Tibial nerve (tissue), 4 donors: ENCODE data around the gene PHTF2. TPM values are rescaled to one million over a fixed set of nuclear protein-coding genes. Genes with fewer than 3 reads are reported as not detected.

Source experiments
- DNase-seq, 2 donors: peaks; one replicate each; pipeline ENCODE4 v3.0.0-alpha.2; 2019; ENCODE audit warnings: low spot score in 2 of 2
- H3K27ac ChIP-seq, 4 donors: fragments of 200-600 bp; sonication (generic) in 3 of 4; one replicate each; pipeline ENCODE4 v1.5.1; 2017 to 2019; ENCODE audit warnings: mild to moderate bottlenecking in 1 of 4
- H3K27me3 ChIP-seq, 2 donors: fragments of 200-600 bp; sonication (generic) in 1 of 2; one replicate each; pipeline versions ENCODE4 v1.5.1 to v1.6.0; 2017 to 2019
- H3K36me3 ChIP-seq, 3 donors: fragments of 200-600 bp; sonication (generic); one replicate each; pipeline ENCODE4 v1.5.1; 2018 to 2019
- H3K4me1 ChIP-seq, 4 donors: fragments of 200-600 bp; sonication (generic) in 3 of 4; one replicate each; pipeline ENCODE4 v1.5.1; 2017 to 2019
- H3K4me3 ChIP-seq, 4 donors: fragments of 200-600 bp; sonication (generic) in 3 of 4; one replicate each; pipeline ENCODE4 v1.5.1; 2017 to 2019; ENCODE audit warnings: mild to moderate bottlenecking in 1 of 4, moderate library complexity in 1 of 4
- H3K9me3 ChIP-seq, 4 donors: fragments of 200-600 bp; sonication (generic) in 3 of 4; one replicate each; pipeline ENCODE4 v1.5.1; 2017 to 2019
- EP300 ChIP-seq, 2 donors: sonication (generic); formaldehyde crosslinking; IDR thresholded peaks; one replicate each; pipeline ENCODE4 v1.6.1; 2017; ENCODE audit warnings: antibody characterized with exemption in 2 of 2, mild to moderate bottlenecking in 1 of 2
- POLR2A ChIP-seq, 2 donors: fragments of 450-650 bp; IDR thresholded peaks; one replicate each; pipeline ENCODE4 v1.6.1; 2017; ENCODE audit warnings: antibody characterized with exemption in 2 of 2, mild to moderate bottlenecking in 2 of 2, moderate library complexity in 2 of 2
- WGBS, 2 donors: methylation state at CpG; one replicate each; pipeline ENCODE4 v1.1.5; 2018; 5-methylcytosine and 5-hydroxymethylcytosine counted together
- total RNA-seq, 4 donors: library from RNA; depleted of rRNA; stranded (reverse); fragments of >200 nt; gene quantifications; one replicate each; pipeline ENCODE4 v1.1.0, GENCODE V29; 2016
- TF ChIP-seq, protein P1 (sequence below), 5 experiments: fragments of 200-600 bp in 3 of 5; fragments of 450-650 bp in 2 of 5; sonication (generic) in 3 of 5; IDR thresholded peaks; one replicate each; pipeline ENCODE4 v1.5.1; 2016 to 2019; ENCODE audit warnings: antibody characterized with exemption in 5 of 5, mild to moderate bottlenecking in 3 of 5, moderate library complexity in 2 of 5

The PHTF2 gene
- total RNA-seq, 4 donors from 2014 or later: 12.6 to 16.5 (median 14.7) TPM

DNA sequence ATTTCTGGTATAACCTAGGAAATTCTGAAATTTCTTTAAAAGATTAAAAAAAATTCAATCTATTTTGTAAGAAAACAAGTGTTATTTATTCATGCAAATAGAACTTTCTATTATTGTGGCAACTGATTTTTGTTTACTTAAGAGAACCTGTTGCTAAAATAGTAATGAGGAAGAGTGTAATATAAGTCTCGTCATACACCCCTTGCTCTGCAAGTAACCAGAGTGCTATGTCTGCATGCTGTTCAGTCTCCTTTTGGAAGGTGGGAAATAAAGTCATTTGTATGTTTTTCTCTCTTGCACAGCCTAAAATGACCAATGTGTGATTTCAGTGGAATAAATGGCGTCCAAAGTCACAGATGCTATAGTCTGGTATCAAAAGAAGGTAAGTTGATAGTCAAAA, 41.3 kb downstream of the PHTF2 start:
- TF ChIP-seq, protein P1, sequence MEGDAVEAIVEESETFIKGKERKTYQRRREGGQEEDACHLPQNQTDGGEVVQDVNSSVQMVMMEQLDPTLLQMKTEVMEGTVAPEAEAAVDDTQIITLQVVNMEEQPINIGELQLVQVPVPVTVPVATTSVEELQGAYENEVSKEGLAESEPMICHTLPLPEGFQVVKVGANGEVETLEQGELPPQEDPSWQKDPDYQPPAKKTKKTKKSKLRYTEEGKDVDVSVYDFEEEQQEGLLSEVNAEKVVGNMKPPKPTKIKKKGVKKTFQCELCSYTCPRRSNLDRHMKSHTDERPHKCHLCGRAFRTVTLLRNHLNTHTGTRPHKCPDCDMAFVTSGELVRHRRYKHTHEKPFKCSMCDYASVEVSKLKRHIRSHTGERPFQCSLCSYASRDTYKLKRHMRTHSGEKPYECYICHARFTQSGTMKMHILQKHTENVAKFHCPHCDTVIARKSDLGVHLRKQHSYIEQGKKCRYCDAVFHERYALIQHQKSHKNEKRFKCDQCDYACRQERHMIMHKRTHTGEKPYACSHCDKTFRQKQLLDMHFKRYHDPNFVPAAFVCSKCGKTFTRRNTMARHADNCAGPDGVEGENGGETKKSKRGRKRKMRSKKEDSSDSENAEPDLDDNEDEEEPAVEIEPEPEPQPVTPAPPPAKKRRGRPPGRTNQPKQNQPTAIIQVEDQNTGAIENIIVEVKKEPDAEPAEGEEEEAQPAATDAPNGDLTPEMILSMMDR (IDR thresholded peaks at IDR 0.05): no peak
- no peak for TF ChIP-seq EP300 (IDR thresholded peaks at IDR 0.05)
- no peak for TF ChIP-seq POLR2A (IDR thresholded peaks at IDR 0.05)
- Histone ChIP-seq H3K36me3 (no peaks in the 10 kb centered on the region), H3K27ac (no peak overlapping the region), H3K4me3 (no peak overlapping the region), H3K27me3 (no peaks in the 10 kb centered on the region), H3K4me1 (peaks cover 0 to 5% (median 0%) of the 10 kb centered on the region in 4 donors), H3K9me3 (no peaks in the 10 kb centered on the region)
- WGBS, 2 donors: 90% methylated on average over 2 of the region's 2 CpGs
- DNase-seq: no peak

DNA sequence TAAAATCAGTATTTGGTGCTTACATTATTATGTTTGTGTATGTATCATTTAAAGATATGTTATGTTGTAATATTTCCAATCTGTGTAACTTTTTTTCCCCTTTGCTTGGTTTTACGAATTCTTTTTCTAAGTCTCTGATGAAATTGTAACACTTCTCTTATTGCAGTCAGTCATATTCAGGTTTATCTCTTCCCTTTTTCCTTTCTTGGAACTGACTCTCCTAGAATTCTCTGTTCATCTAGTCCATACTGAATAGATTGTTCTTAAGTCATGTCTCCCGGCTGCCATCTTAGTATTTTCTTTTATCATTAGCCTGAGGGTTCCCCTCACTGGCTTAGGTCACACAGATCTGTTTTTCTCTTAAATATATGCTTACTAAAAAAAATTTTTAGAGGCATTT, 44.6 kb downstream of the PHTF2 start:
- Histone ChIP-seq H3K36me3 (peaks cover 0 to 2% (median 0%) of the 10 kb centered on the region in 3 donors), H3K4me1 (peaks cover 0 to 5% (median 0%) of the 10 kb centered on the region in 4 donors), H3K4me3 (no peak overlapping the region), H3K9me3 (no peaks in the 10 kb centered on the region), H3K27me3 (no peaks in the 10 kb centered on the region), H3K27ac (no peak overlapping the region)
- TF ChIP-seq EP300 (IDR thresholded peaks at IDR 0.05) (no peak), POLR2A (IDR thresholded peaks at IDR 0.05) (no peak)
- TF ChIP-seq, protein P1 (IDR thresholded peaks at IDR 0.05): no peak
- DNase-seq: no peak
- WGBS, 2 donors: 90 to 91% methylated on average over 2 of the region's 2 CpGs

DNA sequence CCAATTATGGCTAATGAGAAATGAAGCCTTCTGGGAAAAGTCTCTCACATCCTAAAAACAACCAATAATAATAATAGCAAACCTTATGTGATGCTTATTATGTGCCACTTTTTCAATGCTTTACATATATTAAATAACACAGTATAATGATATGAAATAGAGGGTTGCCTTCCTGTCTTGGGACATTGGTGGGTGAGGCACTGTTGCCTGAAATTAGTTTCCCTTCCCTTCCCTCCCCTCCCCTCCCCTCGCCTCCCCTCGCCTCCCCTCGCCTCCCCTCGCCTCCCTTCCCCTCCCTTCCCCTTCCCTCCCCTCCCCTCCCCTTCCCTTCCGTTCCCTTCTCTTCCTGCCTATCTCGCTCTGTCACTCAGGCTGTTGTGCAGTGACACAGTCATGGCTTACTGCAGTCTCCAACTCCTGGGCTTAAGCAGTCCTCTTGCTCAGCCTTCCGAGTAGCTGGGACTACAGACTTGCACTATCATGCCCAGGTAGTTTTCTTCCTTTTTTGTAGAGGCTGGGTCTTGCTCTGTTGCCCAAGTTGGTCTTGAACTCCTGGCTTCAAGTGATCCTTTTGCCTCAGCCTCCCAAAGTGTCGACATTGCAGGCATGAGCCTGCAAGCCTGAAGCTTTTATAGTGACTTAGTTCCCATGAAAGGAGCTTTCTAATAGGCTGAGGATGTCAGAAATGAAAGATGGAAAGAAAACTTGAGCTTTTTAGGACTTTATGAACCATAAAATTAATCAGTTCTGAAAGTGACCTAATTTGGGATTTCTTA, 47.9 kb downstream of the PHTF2 start:
- no peaks in the 10 kb centered on the region for H3K27me3 ChIP-seq
- no peak overlapping the region for H3K27ac ChIP-seq
- H3K36me3 ChIP-seq: peaks cover 0 to 15% (median 0%) of the 10 kb centered on the region in 3 donors
- no peaks in the 10 kb centered on the region for H3K4me1 ChIP-seq
- TF ChIP-seq EP300 (IDR thresholded peaks at IDR 0.05) (no peak), POLR2A (IDR thresholded peaks at IDR 0.05) (no peak)
- TF ChIP-seq, protein P1 (IDR thresholded peaks at IDR 0.05): no peak
- 82 to 86% methylated on average over 8 of the region's 8 CpGs for WGBS, 2 donors
- no peak for DNase-seq
- no peak overlapping the region for H3K4me3 ChIP-seq
- H3K9me3 ChIP-seq: no peaks in the 10 kb centered on the region

DNA sequence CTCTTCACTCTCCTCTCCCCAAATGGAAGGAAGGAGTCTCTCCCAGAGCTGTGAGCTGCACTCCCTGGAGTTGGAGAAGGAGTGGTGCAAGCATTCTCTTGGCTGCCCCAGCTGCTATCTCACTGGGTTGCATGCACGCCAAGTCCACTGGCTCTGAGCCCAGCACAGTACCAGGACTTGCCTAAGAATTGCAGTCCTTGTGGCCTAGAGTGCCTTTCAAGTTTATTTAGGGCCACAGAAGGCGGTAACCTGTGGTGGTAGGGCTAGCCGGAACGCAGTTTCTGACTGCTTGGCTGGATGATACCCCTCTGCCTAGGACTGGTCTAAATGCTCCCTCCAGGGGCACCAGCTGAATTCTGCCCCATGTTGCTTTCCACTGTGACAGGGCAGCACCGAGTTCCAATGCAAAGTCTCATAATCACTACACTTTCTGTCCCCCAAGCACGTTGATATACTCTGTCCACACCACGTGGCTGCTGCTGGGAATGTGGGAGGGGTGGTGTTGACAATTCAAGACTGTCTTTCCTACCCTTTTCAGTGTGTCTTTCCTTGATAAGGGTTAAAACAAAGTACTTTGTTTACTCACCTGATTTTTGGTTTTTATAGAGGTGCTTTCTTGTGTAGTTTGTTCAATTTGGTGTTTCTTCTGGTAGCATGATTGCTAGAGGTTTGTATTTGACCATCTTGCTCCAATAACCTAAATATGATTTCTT, 57.0 kb downstream of the PHTF2 start:
- TF ChIP-seq, protein P1 (IDR thresholded peaks at IDR 0.05): no peak
- no peak for TF ChIP-seq EP300 (IDR thresholded peaks at IDR 0.05)
- no peak for TF ChIP-seq POLR2A (IDR thresholded peaks at IDR 0.05)
- Histone ChIP-seq H3K4me3 (no peak overlapping the region), H3K36me3 (peaks cover 0 to 16% (median 0%) of the 10 kb centered on the region in 3 donors), H3K4me1 (peaks cover 0 to 6% (median 0%) of the 10 kb centered on the region in 4 donors), H3K27me3 (no peaks in the 10 kb centered on the region), H3K27ac (no peak overlapping the region), H3K9me3 (no peaks in the 10 kb centered on the region)
- 90 to 92% methylated on average over 7 of the region's 7 CpGs for WGBS, 2 donors
- DNase-seq: no peak

DNA sequence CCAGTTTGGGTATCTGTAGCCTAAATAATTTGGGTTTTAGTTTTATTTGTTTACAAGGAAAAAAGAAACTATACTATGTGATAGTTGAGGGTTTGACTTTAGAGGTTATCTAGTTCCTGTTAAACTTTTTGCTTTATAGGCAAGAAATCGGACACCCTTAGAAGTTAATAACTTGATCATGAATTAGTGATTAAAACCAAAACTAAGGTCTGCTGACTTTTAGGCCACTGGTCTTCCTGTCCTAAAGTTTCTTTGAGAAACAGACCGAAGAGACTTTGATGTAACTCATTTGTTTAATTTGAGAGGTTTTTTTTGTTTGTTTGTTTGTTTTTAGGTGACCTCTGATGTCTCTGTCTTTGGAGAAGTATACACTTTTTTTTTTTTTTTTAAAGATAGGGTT, 59.7 kb downstream of the PHTF2 start:
- Histone ChIP-seq H3K36me3 (peaks cover 0 to 16% (median 0%) of the 10 kb centered on the region in 3 donors), H3K27me3 (no peaks in the 10 kb centered on the region), H3K27ac (no peak overlapping the region), H3K4me3 (no peak overlapping the region), H3K9me3 (no peaks in the 10 kb centered on the region), H3K4me1 (peaks cover 0 to 6% (median 0%) of the 10 kb centered on the region in 4 donors)
- WGBS, 2 donors: 84 to 96% methylated on average over 2 of the region's 2 CpGs
- DNase-seq: no peak
- TF ChIP-seq, protein P1 (IDR thresholded peaks at IDR 0.05): no peak
- TF ChIP-seq EP300 (IDR thresholded peaks at IDR 0.05): no peak
